Liver (tissue), 9 donors: ENCODE results near the gene C1orf174. TPM values are rescaled to one million over a fixed set of nuclear protein-coding genes. Genes with fewer than 3 reads are reported as not detected.

Source experiments
- DNase-seq: peaks from one replicate; pipeline ENCODE4 v3.0.0-alpha.2; 2017; ENCODE audit warnings: low spot score
- H3K27ac ChIP-seq, 2 donors: one replicate each; pipeline ENCODE4 v1.7.0; 2013; ENCODE audit warnings: inconsistent platforms in 2 of 2, low read length in 2 of 2, control low read depth in 1 of 2, low read depth in 1 of 2, mild to moderate bottlenecking in 1 of 2
- H3K27me3 ChIP-seq, 4 donors: one replicate each; pipeline versions ENCODE4 v1.6.1 to v1.7.0; 2013; ENCODE audit warnings: low read length in 3 of 4, inconsistent platforms in 1 of 4, mild to moderate bottlenecking in 1 of 4, moderate library complexity in 1 of 4; ENCODE audit not compliant: control insufficient read depth in 4 of 4, insufficient read depth in 4 of 4
- H3K36me3 ChIP-seq, 4 donors: one replicate each; pipeline versions ENCODE4 v1.6.1 to v1.7.0; 2013; ENCODE audit warnings: low read length in 3 of 4, mild to moderate bottlenecking in 3 of 4, low read depth in 1 of 4, moderate library complexity in 1 of 4; ENCODE audit not compliant: control insufficient read depth in 4 of 4, insufficient read depth in 3 of 4
- H3K4me1 ChIP-seq, 4 donors: one replicate each; pipeline versions ENCODE4 v1.6.1 to v1.7.0; 2013; ENCODE audit warnings: low read length in 3 of 4, mild to moderate bottlenecking in 3 of 4, moderate library complexity in 1 of 4; ENCODE audit not compliant: control insufficient read depth in 4 of 4, insufficient read depth in 4 of 4
- H3K4me3 ChIP-seq, 3 donors: one replicate each; pipeline versions ENCODE4 v1.6.1 to v1.7.0; 2013; ENCODE audit warnings: low read length in 3 of 3, control low read depth in 1 of 3, low read depth in 1 of 3, mild to moderate bottlenecking in 1 of 3
- H3K9ac ChIP-seq, 2 donors: one replicate each; pipeline ENCODE4 v1.7.0; 2013; ENCODE audit warnings: low read length in 2 of 2, mild to moderate bottlenecking in 2 of 2, moderate library complexity in 2 of 2, control low read depth in 1 of 2, low read depth in 1 of 2
- H3K9me3 ChIP-seq, 4 donors: one replicate each; pipeline versions ENCODE4 v1.6.1 to v1.7.0; 2013; ENCODE audit warnings: low read length in 3 of 4; ENCODE audit not compliant: control insufficient read depth in 4 of 4
- FOXA1 ChIP-seq: IDR thresholded peaks from 2 replicates; pipeline ENCODE4 v1.6.1; 2016; ENCODE audit warnings: antibody characterized with exemption
- FOXA2 ChIP-seq: IDR thresholded peaks from 2 replicates; pipeline ENCODE4 v1.6.1; 2016; ENCODE audit warnings: antibody characterized with exemption
- HNF4A ChIP-seq, 2 donors: conservative IDR thresholded peaks; 2 replicates each; pipeline ENCODE4 v1.6.1; 2016; ENCODE audit warnings: antibody characterized with exemption in 2 of 2, mild to moderate bottlenecking in 2 of 2
- HNF4G ChIP-seq: IDR thresholded peaks from 2 replicates; pipeline ENCODE4 v1.6.1; 2016; ENCODE audit warnings: antibody characterized with exemption
- JUND ChIP-seq, 2 donors: IDR thresholded peaks; 2 replicates each; pipeline ENCODE4 v1.6.1; 2016; ENCODE audit warnings: antibody characterized with exemption in 2 of 2
- NR2F2 ChIP-seq: IDR thresholded peaks from 2 replicates; pipeline ENCODE4 v1.6.1; 2016; ENCODE audit warnings: antibody characterized with exemption
- RAD21 ChIP-seq, 2 donors: IDR thresholded peaks; 2 replicates each; pipeline ENCODE4 v1.6.1; 2016; ENCODE audit warnings: antibody characterized with exemption in 2 of 2, mild to moderate bottlenecking in 2 of 2
- SP1 ChIP-seq: IDR thresholded peaks from 2 replicates; pipeline ENCODE4 v1.6.1; 2018; ENCODE audit warnings: antibody characterized with exemption, mild to moderate bottlenecking
- TAF1 ChIP-seq: conservative IDR thresholded peaks from 2 replicates; pipeline ENCODE4 v1.6.1; 2016; ENCODE audit warnings: antibody characterized with exemption, mild to moderate bottlenecking
- YY1 ChIP-seq: IDR thresholded peaks from 2 replicates; pipeline ENCODE4 v1.6.1; 2016; ENCODE audit warnings: antibody characterized with exemption, mild to moderate bottlenecking
- WGBS: extraction: QIAGEN DNeasy Blood & Tissue Kit; methylation state at CpG from one replicate; pipeline ENCODE4 v1.1.7; 2013; 5-methylcytosine and 5-hydroxymethylcytosine counted together
- polyA plus RNA-seq, 2 donors: library from polyadenylated mRNA; stranded (reverse) in 1 of 2; unstranded in 1 of 2; fragments of 200-250 nt in 1 of 2; fragments of >200 nt in 1 of 2; fragmentation: Nextera tagmentation in 1 of 2; extraction: Ambion mirVana in 1 of 2; gene quantifications; one replicate each; pipeline versions ENCODE4 v1.2.1 to v1.2.3, GENCODE V29; 2013 to 2015
- total RNA-seq, 2 donors: library from RNA; depleted of rRNA; stranded (reverse); fragments of >200 nt; gene quantifications; one replicate each; pipeline ENCODE4 v1.2.3, GENCODE V29; 2014
- TF ChIP-seq, protein P1 (sequence below): IDR thresholded peaks from 2 replicates; pipeline ENCODE4 v1.6.1; 2016; ENCODE audit warnings: antibody characterized with exemption
- TF ChIP-seq, protein P2 (sequence below): fragments of 150-350 bp; IDR thresholded peaks from 2 replicates; pipeline ENCODE4 v1.5.1; 2017; ENCODE audit warnings: improper control_type of control experiment, low read depth, low read length; ENCODE audit not compliant: missing input control
- TF ChIP-seq, protein P3 (sequence below): IDR thresholded peaks from 2 replicates; pipeline ENCODE4 v1.6.1; 2016; ENCODE audit warnings: antibody characterized with exemption
- TF ChIP-seq, protein P4 (sequence below): IDR thresholded peaks from 2 replicates; pipeline ENCODE4 v1.6.1; 2016; ENCODE audit warnings: antibody characterized with exemption, mild to moderate bottlenecking
- donor health status: healthy.
- donor health status: healthy.
- donor health status: healthy.
- donor health status: healthy.
- donor health status: healthy.

The C1orf174 gene
- total and polyA plus RNA-seq, 4 donors, result 10.4 to 17.0 (median 13.8) TPM

DNA sequence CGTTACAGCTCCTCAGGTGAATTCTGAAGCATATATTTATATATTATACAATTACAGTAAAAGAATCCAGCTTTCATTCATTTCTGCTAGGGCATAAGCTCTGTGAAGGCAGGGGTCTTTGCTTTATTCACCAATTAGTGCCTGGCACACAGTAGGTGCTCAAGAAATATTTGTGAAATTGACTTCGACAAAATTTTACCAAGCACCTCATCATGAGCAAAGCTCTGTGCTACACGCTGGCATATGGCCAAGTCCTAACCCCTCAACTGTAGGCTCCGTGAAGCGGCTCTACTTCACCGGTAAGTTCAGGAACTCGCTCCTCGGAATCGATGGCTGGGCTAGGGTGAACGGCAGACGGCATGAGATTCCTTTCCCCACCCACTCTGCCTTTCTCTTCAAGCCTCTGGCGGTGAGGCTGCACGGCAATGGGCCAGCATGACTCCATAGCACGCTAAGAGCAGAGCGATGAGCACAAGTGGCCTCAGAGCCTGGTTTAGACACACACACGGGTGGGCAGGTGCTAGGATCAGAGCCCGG, 8.7 kb downstream of the C1orf174 start:
- Histone ChIP-seq H3K9me3 (no peaks in the 10 kb centered on the region), H3K27me3 (no peaks in the 10 kb centered on the region), H3K9ac (no peak overlapping the region), H3K27ac (no peak overlapping the region), H3K4me1 (no peaks in the 10 kb centered on the region), H3K4me3 (no peak overlapping the region), H3K36me3 (peaks cover 4 to 32% (median 16%) of the 10 kb centered on the region in 4 donors)
- TF ChIP-seq, protein P1, sequence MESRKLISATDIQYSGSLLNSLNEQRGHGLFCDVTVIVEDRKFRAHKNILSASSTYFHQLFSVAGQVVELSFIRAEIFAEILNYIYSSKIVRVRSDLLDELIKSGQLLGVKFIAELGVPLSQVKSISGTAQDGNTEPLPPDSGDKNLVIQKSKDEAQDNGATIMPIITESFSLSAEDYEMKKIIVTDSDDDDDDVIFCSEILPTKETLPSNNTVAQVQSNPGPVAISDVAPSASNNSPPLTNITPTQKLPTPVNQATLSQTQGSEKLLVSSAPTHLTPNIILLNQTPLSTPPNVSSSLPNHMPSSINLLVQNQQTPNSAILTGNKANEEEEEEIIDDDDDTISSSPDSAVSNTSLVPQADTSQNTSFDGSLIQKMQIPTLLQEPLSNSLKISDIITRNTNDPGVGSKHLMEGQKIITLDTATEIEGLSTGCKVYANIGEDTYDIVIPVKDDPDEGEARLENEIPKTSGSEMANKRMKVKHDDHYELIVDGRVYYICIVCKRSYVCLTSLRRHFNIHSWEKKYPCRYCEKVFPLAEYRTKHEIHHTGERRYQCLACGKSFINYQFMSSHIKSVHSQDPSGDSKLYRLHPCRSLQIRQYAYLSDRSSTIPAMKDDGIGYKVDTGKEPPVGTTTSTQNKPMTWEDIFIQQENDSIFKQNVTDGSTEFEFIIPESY, result no peak
- TF ChIP-seq RAD21 (IDR thresholded peaks at IDR 0.05) (no peak), SP1 (no peak), TAF1 (no peak), YY1 (no peak), JUND (IDR thresholded peaks at IDR 0.05) (no peak), HNF4G (no peak), HNF4A (conservative IDR thresholded peaks at IDR 0.05) (no peak)
- TF ChIP-seq, protein P2, sequence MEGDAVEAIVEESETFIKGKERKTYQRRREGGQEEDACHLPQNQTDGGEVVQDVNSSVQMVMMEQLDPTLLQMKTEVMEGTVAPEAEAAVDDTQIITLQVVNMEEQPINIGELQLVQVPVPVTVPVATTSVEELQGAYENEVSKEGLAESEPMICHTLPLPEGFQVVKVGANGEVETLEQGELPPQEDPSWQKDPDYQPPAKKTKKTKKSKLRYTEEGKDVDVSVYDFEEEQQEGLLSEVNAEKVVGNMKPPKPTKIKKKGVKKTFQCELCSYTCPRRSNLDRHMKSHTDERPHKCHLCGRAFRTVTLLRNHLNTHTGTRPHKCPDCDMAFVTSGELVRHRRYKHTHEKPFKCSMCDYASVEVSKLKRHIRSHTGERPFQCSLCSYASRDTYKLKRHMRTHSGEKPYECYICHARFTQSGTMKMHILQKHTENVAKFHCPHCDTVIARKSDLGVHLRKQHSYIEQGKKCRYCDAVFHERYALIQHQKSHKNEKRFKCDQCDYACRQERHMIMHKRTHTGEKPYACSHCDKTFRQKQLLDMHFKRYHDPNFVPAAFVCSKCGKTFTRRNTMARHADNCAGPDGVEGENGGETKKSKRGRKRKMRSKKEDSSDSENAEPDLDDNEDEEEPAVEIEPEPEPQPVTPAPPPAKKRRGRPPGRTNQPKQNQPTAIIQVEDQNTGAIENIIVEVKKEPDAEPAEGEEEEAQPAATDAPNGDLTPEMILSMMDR, result no peak
- TF ChIP-seq, protein P3, sequence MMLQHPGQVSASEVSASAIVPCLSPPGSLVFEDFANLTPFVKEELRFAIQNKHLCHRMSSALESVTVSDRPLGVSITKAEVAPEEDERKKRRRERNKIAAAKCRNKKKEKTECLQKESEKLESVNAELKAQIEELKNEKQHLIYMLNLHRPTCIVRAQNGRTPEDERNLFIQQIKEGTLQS, result no peak
- 93% methylated on average over 17 of the region's 17 CpGs for WGBS
- DNase-seq, result no peak

DNA sequence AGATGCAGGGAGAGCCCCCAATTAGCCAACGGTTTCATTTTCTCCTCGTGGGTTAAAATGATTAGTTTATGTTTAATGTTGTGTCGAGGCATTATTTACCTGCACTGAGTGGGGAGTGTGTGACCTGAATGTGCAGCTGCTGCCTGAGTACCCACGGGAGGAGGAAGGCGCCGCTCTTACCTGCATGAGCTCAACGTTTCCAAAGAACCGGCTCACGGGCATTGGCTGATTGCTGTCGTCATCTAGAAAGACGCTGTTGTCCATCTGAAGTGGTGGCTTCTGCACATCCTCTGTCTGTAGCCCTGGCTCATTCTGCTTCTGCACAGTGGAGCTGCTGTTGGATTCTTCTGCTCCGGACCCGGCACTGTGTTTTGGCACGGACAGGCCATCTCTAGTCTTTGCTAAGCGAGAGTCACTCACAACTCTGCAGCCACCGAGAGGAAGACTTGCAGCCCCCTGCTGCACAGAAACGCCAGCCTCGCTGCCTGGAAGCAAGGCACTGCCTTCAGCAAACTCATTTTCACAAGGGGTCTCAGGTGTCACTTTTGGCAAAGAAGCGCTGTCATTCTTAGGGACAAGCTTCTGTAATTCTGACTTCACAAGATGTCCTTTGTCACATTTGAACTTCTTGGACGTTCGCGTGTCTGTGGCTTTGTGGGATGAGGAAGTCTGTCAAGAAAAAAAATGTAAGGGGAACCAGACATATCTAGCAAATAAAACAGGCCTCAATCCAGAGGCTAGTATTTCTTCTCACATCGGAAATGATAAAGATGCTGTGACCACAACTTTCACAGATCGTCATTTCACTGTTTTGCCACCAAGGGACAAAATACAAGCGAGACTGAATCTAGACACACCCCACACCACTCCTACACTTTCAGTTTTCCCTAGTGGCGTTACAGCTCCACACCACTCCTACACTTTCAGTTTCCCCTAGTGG, 9.4 kb downstream of the C1orf174 start:
- H3K27ac ChIP-seq, result no peak overlapping the region
- H3K27me3 ChIP-seq, result no peaks in the 10 kb centered on the region
- WGBS, result 78% methylated on average over 26 of the region's 26 CpGs
- no peak overlapping the region for H3K4me3 ChIP-seq
- H3K4me1 ChIP-seq, result no peaks in the 10 kb centered on the region
- peaks cover 4 to 39% (median 22%) of the 10 kb centered on the region in 4 donors for H3K36me3 ChIP-seq
- no peaks in the 10 kb centered on the region for H3K9me3 ChIP-seq
- TF ChIP-seq FOXA1, result no peak
- no peak for TF ChIP-seq FOXA2
- TF ChIP-seq NR2F2, result no peak
- TF ChIP-seq JUND (IDR thresholded peaks at IDR 0.05), result no peak
- TF ChIP-seq, protein P4, sequence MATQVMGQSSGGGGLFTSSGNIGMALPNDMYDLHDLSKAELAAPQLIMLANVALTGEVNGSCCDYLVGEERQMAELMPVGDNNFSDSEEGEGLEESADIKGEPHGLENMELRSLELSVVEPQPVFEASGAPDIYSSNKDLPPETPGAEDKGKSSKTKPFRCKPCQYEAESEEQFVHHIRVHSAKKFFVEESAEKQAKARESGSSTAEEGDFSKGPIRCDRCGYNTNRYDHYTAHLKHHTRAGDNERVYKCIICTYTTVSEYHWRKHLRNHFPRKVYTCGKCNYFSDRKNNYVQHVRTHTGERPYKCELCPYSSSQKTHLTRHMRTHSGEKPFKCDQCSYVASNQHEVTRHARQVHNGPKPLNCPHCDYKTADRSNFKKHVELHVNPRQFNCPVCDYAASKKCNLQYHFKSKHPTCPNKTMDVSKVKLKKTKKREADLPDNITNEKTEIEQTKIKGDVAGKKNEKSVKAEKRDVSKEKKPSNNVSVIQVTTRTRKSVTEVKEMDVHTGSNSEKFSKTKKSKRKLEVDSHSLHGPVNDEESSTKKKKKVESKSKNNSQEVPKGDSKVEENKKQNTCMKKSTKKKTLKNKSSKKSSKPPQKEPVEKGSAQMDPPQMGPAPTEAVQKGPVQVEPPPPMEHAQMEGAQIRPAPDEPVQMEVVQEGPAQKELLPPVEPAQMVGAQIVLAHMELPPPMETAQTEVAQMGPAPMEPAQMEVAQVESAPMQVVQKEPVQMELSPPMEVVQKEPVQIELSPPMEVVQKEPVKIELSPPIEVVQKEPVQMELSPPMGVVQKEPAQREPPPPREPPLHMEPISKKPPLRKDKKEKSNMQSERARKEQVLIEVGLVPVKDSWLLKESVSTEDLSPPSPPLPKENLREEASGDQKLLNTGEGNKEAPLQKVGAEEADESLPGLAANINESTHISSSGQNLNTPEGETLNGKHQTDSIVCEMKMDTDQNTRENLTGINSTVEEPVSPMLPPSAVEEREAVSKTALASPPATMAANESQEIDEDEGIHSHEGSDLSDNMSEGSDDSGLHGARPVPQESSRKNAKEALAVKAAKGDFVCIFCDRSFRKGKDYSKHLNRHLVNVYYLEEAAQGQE, result no peak
- TF ChIP-seq, protein P1, result no peak
- no peak for TF ChIP-seq RAD21 (IDR thresholded peaks at IDR 0.05)
- no peak overlapping the region for H3K9ac ChIP-seq
- no peak for DNase-seq
